Activated CD4-positive, alpha-beta T cell treated with anti-CD3 and anti-CD28 coated beads, Interleukin-2, amount 10 ng/mL, durations not matched to agents 7 days and 5 days (primary cell): Measurements from ENCODE around the gene PACRG. TPM values are rescaled to one million over a fixed set of nuclear protein-coding genes. Genes with fewer than 3 reads are reported as not detected.
A peak's percentile ranks its signal among the peaks of the same experiment; 100 is the strongest.
"Not testable (repeated sequence)": the region's sequence is repeated elsewhere in the genome, so short reads cannot be mapped to it uniquely, and the experiment has no call there.

Experiments
- CTCF ChIA-PET: fragments of 350-600 bp; sonication (Branson Sonifier 250); formaldehyde crosslinking; loops from one replicate; lab custom pipeline; 2021; ENCODE audit warnings: antibody characterized with exemption; lab: Charles Lee
- POLR2A ChIA-PET: fragments of 350-600 bp; sonication (Branson Sonifier 250); formaldehyde crosslinking; loops from one replicate; lab custom pipeline; 2021; ENCODE audit warnings: antibody characterized with exemption; lab: Charles Lee
- DNase-seq: peaks from one replicate; pipeline ENCODE4 v3.0.0-alpha.2; 2020
- H3K27ac Mint-ChIP-seq: one replicate; pipeline ENCODE4 v1.8.0; 2021; ENCODE audit warnings: mild to moderate bottlenecking, moderate library complexity, mixed read lengths
- H3K27me3 Mint-ChIP-seq: one replicate; pipeline ENCODE4 v1.8.0; 2021; ENCODE audit warnings: mixed read lengths
- H3K36me3 Mint-ChIP-seq: one replicate; pipeline ENCODE4 v1.8.0; 2021; ENCODE audit warnings: low read depth, mixed read lengths
- H3K4me1 Mint-ChIP-seq: one replicate; pipeline ENCODE4 v1.8.0; 2021; ENCODE audit warnings: mixed read lengths
- H3K4me3 Mint-ChIP-seq: one replicate; pipeline ENCODE4 v1.8.0; 2021; ENCODE audit warnings: mild to moderate bottlenecking, moderate library complexity, mixed read lengths
- H3K9me3 Mint-ChIP-seq: one replicate; pipeline ENCODE4 v1.8.0; 2021; ENCODE audit warnings: mixed read lengths
- total RNA-seq, 2 experiments: library from RNA; stranded (reverse); gene quantifications; one replicate each; pipeline ENCODE4 v1.2.3, GENCODE V29; 2021

Gene PACRG
- under 1 TPM in 1 of 2 experiments, not detected in 1; 0.32 TPM for total RNA-seq

GRCh38 chr6:162727322-162728182, at the start of gene PACRG, which contains the start of gene PRKN:
PACRG (plus strand) TSS chr6:162727974.
PRKN (minus strand) TSS chr6:162727766.
- Mint-ChIP-seq H3K27ac (peak within 1 kb of the TSS; percentile 93), H3K4me1 (peaks cover 12% of the 10 kb centered on the region), H3K36me3 (no peaks in the 10 kb centered on the region), H3K27me3 (no peaks in the 10 kb centered on the region), H3K4me3 (peak within 1 kb of the TSS; percentile 92), H3K9me3 (no peaks in the 10 kb centered on the region)
- CTCF ChIA-PET, result no interaction called here
- DNase-seq, result peak; percentile 96
- POLR2A ChIA-PET, result no interaction called here

- DNase-seq, H3K36me3 Mint-ChIP-seq, CTCF ChIA-PET, H3K9me3 Mint-ChIP-seq, POLR2A ChIA-PET, H3K4me1 Mint-ChIP-seq, H3K27ac Mint-ChIP-seq, H3K4me3 Mint-ChIP-seq, H3K27me3 Mint-ChIP-seq: not testable (repeated sequence)
Observed at GRCh38 chr6:162678896-162679295, 48.9 kb upstream of the PACRG start.

GRCh38 chr6:162679681-162680080, 48.1 kb upstream of the PACRG start:
- no peak for DNase-seq
- no peaks in the 10 kb centered on the region for H3K36me3 Mint-ChIP-seq
- no peaks in the 10 kb centered on the region for H3K9me3 Mint-ChIP-seq
- no peaks in the 10 kb centered on the region for H3K4me1 Mint-ChIP-seq
- POLR2A ChIA-PET, result no interaction called here
- no peaks in the 10 kb centered on the region for H3K27me3 Mint-ChIP-seq
- CTCF ChIA-PET, result no interaction called here
- no peak overlapping the region for H3K4me3 Mint-ChIP-seq
- H3K27ac Mint-ChIP-seq, result no peak overlapping the region

- no peaks in the 10 kb centered on the region for H3K36me3 Mint-ChIP-seq
- no peak for DNase-seq
- H3K4me1 Mint-ChIP-seq, result no peaks in the 10 kb centered on the region
- H3K4me3 Mint-ChIP-seq, result no peak overlapping the region
- ChIA-PET POLR2A (no interaction called here), CTCF (no interaction called here)
- no peaks in the 10 kb centered on the region for H3K9me3 Mint-ChIP-seq
- no peak overlapping the region for H3K27ac Mint-ChIP-seq
- H3K27me3 Mint-ChIP-seq, result no peaks in the 10 kb centered on the region
Observed at GRCh38 chr6:162680367-162680766, 47.4 kb upstream of the PACRG start.

- POLR2A ChIA-PET, result no interaction called here
- no peak overlapping the region for H3K27ac Mint-ChIP-seq
- no peak for DNase-seq
- CTCF ChIA-PET, result no interaction called here
- no peaks in the 10 kb centered on the region for H3K4me1 Mint-ChIP-seq
- no peak overlapping the region for H3K4me3 Mint-ChIP-seq
- H3K27me3 Mint-ChIP-seq, result no peaks in the 10 kb centered on the region
- H3K9me3 Mint-ChIP-seq, result no peaks in the 10 kb centered on the region
- H3K36me3 Mint-ChIP-seq, result no peaks in the 10 kb centered on the region
Observed at GRCh38 chr6:162680871-162681270, 46.9 kb upstream of the PACRG start.

- no peak overlapping the region for H3K4me3 Mint-ChIP-seq
- H3K36me3 Mint-ChIP-seq, result no peaks in the 10 kb centered on the region
- no peak overlapping the region for H3K27ac Mint-ChIP-seq
- H3K27me3 Mint-ChIP-seq, result no peaks in the 10 kb centered on the region
- POLR2A ChIA-PET, result no interaction called here
- DNase-seq, result no peak
- CTCF ChIA-PET, result no interaction called here
- H3K4me1 Mint-ChIP-seq, result no peaks in the 10 kb centered on the region
- no peaks in the 10 kb centered on the region for H3K9me3 Mint-ChIP-seq
Observed at GRCh38 chr6:162681447-162681846, 46.3 kb upstream of the PACRG start.

GRCh38 chr6:162683135-162683534, 44.6 kb upstream of the PACRG start:
- DNase-seq, result no peak
- Mint-ChIP-seq H3K27me3 (no peaks in the 10 kb centered on the region), H3K4me3 (no peak overlapping the region), H3K27ac (no peak overlapping the region), H3K9me3 (no peaks in the 10 kb centered on the region), H3K4me1 (no peaks in the 10 kb centered on the region), H3K36me3 (no peaks in the 10 kb centered on the region)
- CTCF ChIA-PET, result no interaction called here
- POLR2A ChIA-PET, result no interaction called here

GRCh38 chr6:162684052-162684451, 43.7 kb upstream of the PACRG start:
- Mint-ChIP-seq H3K36me3 (no peaks in the 10 kb centered on the region), H3K27ac (no peak overlapping the region), H3K27me3 (no peaks in the 10 kb centered on the region), H3K4me1 (no peaks in the 10 kb centered on the region), H3K4me3 (no peak overlapping the region), H3K9me3 (no peaks in the 10 kb centered on the region)
- DNase-seq, result no peak
- ChIA-PET POLR2A (no interaction called here), CTCF (no interaction called here)

- CTCF ChIA-PET, result no interaction called here
Observed at GRCh38 chr6:162684961-162685360, 42.8 kb upstream of the PACRG start.

GRCh38 chr6:162685586-162685985, 42.2 kb upstream of the PACRG start:
- POLR2A ChIA-PET, result no interaction called here
- Mint-ChIP-seq H3K4me1 (no peaks in the 10 kb centered on the region), H3K4me3 (no peak overlapping the region), H3K9me3 (no peaks in the 10 kb centered on the region), H3K27me3 (no peaks in the 10 kb centered on the region), H3K36me3 (no peaks in the 10 kb centered on the region), H3K27ac (no peak overlapping the region)
- no peak for DNase-seq
- CTCF ChIA-PET, result no interaction called here

More at GRCh38 chr6:162684961-162685360, 42.8 kb upstream of the PACRG start:
- H3K4me3 Mint-ChIP-seq, result no peak overlapping the region
- no peaks in the 10 kb centered on the region for H3K9me3 Mint-ChIP-seq
- no peaks in the 10 kb centered on the region for H3K4me1 Mint-ChIP-seq
- H3K36me3 Mint-ChIP-seq, result no peaks in the 10 kb centered on the region
- no peak for DNase-seq
- no peak overlapping the region for H3K27ac Mint-ChIP-seq
- POLR2A ChIA-PET, result no interaction called here
- H3K27me3 Mint-ChIP-seq, result no peaks in the 10 kb centered on the region

- CTCF ChIA-PET, result no interaction called here
- no peaks in the 10 kb centered on the region for H3K4me1 Mint-ChIP-seq
Observed at GRCh38 chr6:162688751-162689345, 38.9 kb upstream of the PACRG start.

GRCh38 chr6:162690158-162690557, 37.6 kb upstream of the PACRG start:
- no peak overlapping the region for H3K27ac Mint-ChIP-seq
- no peaks in the 10 kb centered on the region for H3K9me3 Mint-ChIP-seq
- H3K27me3 Mint-ChIP-seq, result no peaks in the 10 kb centered on the region
- H3K36me3 Mint-ChIP-seq, result no peaks in the 10 kb centered on the region
- ChIA-PET CTCF (no interaction called here), POLR2A (no interaction called here)
- no peak for DNase-seq
- H3K4me1 Mint-ChIP-seq, result no peaks in the 10 kb centered on the region
- H3K4me3 Mint-ChIP-seq, result no peak overlapping the region

More at GRCh38 chr6:162688751-162689345, 38.9 kb upstream of the PACRG start:
- Mint-ChIP-seq H3K27ac (no peak overlapping the region), H3K36me3 (no peaks in the 10 kb centered on the region), H3K27me3 (no peaks in the 10 kb centered on the region), H3K9me3 (no peaks in the 10 kb centered on the region), H3K4me3 (no peak overlapping the region)
- POLR2A ChIA-PET, result no interaction called here
- DNase-seq, result no peak

GRCh38 chr6:162697872-162698403, 29.8 kb upstream of the PACRG start:
- H3K4me1 Mint-ChIP-seq, result no peaks in the 10 kb centered on the region
- ChIA-PET CTCF (no interaction called here), POLR2A (no interaction called here)
- DNase-seq, result no peak
- no peaks in the 10 kb centered on the region for H3K36me3 Mint-ChIP-seq
- H3K27ac Mint-ChIP-seq, result no peak overlapping the region
- no peak overlapping the region for H3K4me3 Mint-ChIP-seq
- no peaks in the 10 kb centered on the region for H3K27me3 Mint-ChIP-seq
- no peaks in the 10 kb centered on the region for H3K9me3 Mint-ChIP-seq
